Femur (tissue), 1 donor: ENCODE data around the gene PER1.
A peak's percentile ranks its signal among the peaks of the same experiment; 100 is the strongest.

Experiments used
- DNase-seq: peaks from one replicate; pipeline ENCODE4 v3.0.0-alpha.2; 2017

Gene PER1

DNA sequence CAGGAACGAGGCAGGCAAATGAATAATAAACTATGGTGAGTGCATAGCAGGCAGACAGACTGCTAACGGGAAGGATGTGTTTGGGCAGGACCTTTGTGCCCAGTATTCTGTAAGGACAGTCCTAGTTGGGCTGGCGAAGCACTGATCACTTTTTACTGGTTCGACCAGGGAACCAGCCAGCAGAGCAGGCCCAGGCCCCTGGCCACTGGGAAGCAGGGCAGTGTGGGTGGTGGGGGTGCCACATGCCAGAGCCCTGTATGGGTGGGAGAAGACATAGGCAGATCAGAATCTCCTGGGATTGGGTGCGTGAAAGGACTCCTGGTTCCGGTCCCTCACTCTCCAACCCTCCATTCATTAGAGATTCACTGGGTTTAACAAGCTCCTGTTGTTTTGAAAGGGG is 14.5 kb upstream of the PER1 start:
- DNase-seq, result no peak

DNA sequence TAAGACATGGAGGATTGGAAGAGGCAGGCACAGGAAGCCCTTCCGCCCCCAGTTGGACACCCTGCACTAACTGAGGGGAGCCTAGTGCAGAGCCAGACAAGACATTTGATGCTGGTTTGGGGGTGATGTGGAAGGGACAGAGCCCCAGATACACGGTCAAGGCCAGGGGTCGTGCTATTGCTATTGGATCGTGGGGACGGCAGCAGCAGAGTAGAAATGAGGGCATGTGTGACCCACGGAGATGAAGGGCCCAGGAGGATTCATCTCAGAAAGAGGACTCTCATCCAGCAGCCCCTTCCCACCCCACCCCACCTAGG is 12.6 kb upstream of the PER1 start:
- peak; percentile 25 for DNase-seq

DNA sequence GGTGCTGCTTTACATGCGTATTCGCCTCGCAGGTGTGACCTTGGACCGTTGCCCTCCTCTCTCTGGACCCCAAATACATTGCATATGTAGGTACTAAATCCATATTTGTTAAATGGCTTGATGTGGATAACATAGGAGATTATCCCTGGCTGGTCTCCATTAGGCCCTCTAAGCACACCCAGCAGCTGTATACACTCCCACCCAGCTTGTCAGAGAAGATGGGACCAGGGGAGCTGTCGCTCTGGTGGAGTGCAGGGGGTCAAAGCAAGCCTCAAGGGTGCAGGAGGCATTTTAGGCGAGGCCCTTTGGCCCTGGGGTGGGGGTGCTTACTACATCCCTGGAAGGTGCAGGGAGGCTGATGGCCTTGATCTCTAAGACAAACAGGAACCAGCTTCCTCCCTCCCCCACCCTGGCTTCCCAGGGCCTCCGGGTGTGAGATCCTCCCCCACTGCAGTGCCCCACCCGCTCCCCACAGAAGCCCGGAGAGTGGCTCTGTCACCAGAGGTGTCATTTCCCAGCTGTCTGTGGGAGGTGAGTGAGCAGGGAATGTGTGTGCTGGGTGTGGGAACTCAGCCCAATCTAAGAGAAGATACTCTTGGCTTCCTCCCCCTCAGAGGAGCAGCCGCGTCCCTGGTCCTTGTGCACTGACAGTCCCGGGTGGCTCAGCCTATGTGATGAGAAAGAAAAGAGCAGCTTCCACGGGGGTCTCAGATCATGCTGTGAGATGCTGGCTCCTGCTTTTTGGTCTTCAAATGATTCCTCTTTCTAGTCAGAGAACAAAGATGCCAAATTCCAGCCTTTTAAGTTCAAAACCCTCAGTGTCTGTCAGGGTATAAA is 12.0 kb upstream of the PER1 start:
- DNase-seq, result peak; percentile 78

DNA sequence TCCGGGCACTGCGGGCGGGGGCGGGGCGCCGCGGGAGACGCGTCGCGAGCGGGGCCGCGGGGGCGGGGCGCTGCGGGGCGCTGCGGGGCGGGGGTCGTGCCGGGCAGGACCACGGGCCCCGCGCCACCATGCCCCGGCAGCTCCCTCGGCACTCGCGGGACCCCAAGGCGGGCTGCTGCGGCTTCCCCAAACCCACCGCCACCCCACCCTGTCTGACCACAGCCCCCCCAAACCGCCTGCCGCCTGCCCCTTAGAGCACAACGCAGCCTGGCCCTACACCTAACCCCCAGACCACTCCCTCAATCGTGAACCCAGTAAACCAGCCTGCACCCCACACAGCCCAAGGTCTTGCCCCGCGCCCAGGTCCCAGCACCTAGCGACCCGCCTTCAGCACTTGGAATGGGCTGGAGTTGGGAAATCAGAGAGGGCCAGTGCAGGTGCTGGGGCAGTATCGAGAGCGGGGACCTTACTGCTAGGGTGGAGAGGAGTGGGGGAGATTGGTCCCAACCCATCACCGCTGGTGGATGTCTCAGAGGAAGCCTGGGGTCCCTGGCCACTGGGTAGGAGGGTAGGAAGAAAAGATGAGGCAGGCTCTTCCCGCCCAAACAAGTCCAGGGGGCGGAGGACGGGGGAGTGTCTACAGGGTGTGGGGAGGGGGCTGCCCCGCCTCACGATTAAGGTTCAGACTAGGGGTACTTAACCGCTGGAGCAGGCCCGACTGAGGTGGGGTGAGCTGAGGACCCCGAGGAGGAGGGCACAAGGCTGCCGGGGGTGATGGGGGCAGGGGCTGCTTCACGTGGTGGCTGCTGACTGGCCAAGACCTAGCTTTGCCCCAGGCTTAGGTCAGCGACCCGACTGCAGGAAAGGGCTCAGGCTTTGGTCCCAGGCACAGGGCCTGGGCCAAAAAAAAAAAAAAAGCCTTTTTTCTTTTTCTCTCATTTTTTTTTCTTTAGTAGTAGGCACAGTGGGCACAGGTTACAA is 11.1 kb upstream of the PER1 start:
- DNase-seq, result peak; percentile 48

DNA sequence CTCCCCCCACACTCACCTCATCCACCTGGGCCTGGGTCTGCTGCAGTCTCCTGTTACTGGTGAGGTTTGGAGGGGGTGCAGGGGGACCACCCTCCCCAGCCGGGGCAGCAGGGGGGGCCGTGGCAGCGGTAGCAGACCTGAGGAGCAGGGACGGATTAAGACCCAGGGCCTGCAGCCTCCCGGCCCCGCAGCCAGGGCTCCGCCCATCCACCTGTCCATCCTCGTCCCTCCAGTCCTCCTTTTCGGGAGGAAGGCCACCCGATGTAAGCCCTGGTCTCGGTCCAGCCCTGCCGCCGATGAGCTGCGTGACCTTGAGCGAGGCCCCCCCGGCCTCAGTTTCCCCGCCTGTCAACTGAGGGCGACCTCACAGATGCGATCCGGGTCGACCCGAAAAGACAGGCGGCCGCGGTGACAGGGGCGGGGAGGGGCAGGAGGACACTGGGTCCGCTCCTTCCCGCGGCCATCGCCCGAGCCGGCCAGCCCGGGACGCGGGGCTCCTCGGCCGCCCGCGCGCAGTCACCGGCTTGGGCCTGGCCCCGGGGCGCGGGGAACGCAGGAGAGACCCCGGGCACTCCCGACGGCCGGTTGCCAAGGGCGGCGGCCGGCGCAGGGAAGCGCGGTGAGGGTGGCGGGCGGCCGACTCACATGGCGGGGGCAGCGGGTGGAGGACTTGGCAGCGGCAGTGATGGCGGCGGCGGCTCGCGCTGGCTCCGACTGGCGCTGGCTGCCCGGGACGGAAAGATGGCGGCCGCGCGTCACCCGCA is 10.2 kb upstream of the PER1 start, which contains the start of gene VAMP2:
VAMP2 (minus strand) TSS at position 716 of the 764 bp plus-strand sequence; CDS start at position 647, 69 bp downstream.
- peak; percentile 91 for DNase-seq

DNA sequence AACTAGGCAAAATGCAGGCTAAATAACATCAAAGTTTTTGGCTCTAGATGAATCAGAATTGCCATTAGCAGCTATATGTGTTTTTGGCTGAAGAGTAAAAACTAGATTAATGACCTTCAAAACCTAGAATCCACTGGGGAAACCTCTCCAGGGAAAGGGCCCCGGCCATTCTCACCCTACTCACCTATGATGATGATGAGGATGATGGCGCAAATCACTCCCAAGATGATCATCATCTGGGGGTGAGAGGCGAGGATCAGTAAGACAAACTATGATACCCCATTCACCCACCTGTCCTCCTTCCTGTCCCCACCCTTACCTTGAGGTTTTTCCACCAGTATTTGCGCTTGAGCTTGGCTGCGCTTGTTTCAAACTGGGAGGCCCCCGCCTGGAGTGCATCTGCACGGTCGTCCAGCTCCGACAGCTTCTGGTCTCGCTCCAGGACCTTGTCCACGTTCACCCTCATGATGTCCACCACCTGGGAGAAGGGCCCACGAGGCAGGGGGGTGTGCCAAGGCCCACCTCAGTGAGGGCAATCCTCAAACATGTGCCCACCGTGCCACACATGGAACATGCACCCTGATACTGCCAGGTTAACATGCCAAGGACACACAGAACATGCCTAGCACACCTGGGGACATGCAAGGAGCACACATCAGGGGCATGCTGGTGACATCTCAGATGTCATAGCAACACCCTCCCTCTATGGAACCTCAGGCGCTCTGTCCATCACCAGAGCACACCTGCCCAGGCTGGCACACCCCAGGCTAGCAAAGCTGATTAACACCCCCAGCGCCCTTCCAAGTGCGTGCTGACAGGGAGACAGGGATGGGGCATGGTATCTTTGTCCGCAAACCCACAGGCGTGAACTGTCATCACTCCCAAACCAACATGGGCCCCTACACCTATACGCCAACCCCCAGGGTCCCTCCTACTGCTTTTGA is 9.4 kb upstream of the PER1 start:
- peak; percentile 44 for DNase-seq

DNA sequence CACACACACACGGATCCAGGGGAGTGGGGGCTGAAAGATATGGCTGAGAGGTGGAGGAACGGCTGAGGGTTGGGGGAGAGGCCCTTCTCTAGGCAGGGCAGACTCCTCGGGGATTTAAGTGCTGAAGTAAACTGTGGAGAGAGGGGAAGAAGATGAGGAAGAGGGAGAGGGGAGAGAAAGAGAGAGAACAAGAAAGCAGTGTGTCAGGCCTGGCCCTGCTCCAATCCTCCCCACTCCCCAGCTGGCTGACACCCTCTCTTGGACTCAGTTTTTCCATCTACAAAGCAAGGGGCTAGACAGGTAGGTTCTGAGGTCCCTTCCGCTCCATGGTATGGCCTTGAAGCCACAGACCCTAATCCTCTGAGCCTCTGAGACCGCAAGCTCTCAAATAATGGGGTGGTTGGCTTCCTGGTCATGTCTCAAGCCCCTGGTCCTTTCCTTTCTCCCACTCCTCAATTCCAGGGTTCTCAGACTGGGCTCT is 8.6 kb upstream of the PER1 start:
- DNase-seq, result peak; percentile 24

DNA sequence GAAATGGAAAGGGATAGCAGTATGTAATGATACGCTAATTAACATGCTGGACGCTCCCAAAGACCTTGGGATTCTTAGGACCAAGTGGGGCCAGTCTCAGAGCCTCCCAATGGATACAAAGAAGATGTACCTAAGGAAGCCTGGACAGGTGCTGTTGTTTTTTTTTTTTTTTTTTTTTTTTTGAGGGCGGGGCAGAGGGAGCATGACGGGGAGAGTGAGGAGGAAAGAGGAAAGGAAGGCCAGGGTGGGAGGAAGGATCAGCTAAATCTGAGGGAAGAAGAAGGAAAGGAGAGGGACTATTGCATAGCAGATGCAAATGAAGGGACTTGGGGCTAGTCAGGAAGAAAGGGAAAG is 8.0 kb upstream of the PER1 start:
- DNase-seq, result no peak

DNA sequence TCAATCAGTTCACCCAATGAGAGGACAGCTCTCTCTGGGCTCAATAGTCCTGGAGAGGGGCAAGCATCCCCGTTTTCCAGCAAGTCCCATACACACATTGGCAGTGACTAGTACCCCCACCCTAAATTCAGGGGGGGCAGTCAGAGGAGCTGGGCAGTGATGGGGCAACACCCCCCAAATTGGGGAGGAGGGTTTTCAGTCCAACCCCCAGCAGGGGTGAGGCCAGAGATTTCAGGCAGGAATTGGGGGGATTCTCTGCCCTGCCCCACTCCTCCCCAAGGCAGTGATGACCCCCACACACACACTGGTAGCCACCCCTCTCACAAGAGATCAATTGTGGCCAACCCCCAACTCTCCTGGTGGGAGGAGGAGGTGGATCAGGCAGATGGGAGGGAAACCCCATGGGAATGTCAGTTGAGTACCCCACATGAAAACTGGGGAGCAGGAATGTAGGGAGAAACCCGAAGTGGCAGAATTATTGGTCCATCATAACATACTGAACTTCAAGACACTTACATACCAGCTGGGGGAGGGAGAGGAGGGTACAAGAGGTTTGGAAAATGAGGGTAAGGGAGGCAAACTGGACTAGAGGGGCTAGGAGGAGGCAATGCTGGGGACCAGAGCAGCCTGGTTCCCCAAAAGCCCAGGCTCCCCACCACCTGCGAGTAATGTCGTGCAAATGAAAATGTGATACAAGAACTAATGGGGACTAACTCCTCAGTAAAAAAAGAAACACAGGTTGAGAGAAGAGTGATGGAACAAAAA is 7.4 kb upstream of the PER1 start:
- no peak for DNase-seq

DNA sequence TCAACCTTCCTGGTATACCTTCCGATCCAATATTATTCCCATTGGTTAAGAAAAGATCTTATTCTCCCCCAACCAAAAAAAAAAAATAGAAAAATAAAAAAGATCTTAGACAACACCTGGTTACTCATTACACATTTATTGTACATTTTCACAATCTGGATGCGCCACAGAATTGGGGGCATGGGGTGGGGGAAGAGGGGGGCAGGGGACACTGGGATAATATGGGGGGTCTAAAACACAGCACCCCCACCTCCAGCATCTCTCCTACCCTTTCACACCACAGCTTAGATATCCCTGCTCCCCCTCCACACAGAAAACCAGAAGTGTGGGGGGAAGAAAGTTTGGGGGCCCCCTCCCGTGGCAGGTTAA is 6.8 kb upstream of the PER1 start:
- DNase-seq, result no peak

DNA sequence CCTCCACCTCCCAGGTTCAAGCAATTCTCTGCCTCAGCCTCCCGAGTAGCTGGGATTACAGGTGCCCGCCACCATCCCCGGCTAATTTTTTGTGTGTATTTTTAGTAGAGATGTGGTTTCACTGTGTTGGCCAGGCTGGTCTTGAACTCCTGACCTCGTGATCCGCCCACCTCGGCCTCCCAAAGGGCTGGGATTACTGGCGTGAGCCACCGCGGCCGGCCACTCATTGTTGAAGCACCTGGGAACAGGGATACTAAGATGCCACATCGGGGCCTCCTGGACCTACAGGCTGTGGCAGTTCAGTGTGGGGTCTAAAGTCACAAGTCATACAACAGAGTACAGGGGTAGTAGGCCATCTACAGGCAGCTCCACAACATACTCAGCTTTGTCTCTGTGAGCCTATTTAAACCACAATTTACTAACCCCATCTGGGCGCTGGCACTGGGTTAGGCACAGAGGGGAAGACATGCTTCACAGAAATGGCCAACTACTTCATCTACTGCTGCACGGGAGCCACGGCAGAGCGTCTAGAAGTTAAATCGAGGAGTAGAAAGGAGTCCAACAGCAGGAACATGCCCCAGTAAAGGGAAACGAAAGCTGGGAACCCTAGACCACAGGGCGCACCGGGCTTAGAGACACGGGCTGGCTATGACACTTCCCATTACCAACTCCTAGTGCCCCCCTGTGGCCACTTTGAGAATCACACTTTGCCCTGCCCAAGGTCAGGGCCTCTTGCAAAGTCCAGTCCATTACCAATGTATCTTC is 6.2 kb upstream of the PER1 start:
- DNase-seq, result peak; percentile 92

DNA sequence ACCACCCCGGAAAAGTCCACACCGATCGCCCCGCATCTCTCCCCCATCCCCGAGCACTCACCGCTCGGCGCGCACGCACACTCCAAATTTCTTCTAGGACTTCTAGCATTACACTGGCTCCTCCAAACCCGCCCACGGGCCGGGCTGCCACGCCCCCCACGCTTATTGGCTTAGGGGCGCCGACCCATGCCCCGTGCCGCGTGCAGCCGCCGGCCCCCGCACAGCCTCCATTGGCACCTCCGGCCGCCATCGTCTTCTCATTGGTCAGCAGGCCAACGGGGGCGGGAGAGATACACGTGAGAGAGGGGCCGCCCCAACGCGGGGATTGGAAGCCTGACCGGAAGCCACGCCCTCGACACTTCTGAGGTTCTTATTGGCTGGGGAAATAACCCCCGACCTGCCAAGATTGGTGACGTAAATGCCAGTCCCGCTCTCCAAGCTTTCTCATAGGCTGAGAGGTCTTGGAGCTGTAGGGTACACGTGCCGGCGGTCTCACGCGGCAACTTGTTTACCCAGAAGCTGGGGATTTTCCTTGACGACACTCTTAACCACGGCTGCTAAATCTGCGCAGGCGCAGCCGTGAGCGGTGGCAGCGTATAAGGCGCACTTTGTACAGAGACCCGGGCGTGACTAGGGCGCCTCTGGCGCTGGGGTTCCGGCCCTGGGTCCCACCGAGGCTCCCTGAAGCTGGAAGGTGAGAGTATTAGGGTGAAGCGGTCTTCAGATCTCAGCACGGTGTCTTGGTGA is 4.2 kb upstream of the PER1 start:
- peak; percentile 100 for DNase-seq

DNA sequence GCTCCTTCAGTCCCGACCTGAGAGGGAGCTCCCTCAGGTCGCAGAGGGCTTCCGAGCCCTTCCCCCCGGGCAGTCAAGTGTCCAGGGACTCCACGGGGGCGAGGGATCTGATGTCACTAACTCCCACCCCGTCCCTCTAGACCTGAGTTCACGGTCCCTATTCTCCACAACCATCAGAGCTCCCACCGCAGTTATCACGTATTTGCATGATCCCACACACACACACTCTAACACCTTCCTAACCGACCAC is 3.7 kb upstream of the PER1 start:
- DNase-seq, result peak; percentile 55

DNA sequence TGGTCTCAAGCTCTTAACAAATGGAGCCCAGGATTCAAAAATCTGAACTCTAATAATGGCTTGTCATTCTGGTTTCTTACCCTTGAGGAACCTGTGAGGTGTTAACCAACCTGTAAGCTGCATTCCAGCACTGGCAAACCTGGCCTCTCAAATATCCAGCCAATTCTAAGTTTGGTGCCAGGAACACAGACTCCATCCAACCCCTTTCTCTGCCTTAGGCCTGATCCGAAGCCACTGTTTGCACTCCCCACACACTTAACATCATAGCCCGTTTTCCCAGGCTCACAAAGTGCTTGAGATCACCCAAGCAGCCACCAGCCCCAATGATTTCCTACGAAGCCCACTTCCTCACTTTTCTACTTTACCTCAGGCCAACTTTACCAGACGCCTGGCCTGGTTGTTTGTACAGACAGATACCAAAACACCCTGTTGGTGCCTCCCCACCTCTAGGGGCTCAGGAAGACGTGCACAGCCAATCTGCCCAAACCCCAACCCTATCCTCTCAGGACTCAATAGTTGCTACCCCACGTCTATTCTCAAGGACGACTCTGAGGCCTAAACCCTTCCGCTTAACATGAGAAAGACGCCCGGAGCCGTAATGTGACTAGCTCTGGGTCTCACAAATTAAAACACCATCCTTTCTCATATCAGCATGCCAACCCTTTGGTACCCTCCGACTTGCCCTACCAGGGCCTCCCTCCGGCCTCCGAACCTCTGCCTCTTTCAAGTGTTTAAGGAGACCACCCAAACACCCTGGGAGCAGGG is 3.2 kb upstream of the PER1 start:
- DNase-seq, result no peak

DNA sequence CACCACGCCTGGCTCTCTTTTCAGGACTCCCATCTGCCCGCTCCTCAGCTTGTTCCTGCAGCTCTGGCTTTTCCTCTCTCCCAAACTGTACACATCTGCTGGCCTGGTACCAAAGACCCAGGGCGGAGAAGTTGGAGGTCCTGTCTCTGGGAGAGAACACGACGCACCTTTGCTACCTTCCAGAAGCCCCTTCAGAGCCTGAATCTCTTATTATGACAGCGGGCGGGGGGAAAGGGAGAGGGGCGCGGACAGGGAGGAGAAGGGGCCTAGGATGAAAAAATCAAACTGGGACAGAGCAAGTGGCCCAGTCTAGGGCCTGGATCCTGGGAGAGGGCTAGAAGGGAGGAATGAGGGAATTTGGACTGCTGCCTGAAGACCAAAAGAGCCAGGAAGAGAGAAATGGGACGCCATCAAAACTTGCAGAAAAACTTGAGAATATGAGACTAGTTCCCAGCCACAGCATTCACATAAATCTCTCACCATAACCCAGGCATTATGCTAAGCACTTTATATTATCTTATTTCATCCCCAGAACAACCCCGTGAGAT is 2.5 kb upstream of the PER1 start:
- DNase-seq, result no peak

DNA sequence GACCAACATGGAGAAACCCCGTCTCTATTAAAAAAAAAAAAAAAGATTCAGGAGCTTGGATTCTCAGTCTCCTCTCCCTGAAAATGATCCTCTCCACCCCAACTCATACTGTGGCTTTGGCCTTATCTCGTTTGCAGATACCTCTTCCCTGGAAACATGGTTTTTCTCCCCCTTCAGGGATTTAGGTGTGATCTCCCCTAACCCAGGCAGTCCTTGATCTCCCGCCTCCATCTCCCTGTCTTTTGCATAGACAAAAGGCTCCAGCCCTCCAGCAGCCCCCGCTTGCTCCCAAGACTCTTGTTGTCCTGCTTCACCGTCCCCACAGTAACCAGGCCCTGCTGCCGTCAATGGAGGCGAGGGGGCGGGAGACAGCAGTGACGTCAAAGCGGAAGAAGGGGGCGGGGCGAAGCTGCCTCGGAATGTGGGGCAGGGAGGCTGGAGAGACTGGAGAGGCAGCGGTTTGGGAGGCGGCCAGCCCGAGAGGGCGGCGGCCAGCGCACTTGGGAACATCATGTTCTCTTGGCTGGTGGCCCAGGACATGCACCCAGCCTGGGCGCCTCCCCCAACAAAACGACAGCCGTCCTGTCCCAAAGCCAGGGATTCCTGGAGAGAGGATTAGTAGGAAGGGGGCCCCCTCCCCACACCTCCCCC is 1.9 kb upstream of the PER1 start:
- peak; percentile 100 for DNase-seq

DNA sequence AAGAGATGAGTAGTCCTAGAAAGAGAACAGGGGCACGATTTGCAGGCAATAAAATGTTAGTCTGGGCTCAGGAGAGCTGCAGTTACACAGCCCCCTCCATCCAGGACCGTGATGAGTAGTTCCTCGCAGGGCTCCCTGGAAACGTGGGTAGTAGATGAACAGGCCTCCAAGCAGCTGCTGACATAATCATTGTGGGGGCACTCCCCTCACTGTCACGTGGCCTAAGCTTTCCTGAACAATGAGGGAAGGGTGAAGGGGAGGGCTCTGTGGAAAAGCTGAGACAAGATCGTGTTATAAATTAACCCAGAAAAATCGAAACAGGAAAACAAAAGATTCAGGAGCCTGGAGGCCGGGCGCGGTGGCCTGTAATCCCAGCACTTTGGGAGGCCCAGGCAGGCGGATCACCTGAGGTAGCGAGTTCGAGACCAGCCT is 1.3 kb upstream of the PER1 start:
- peak; percentile 92 for DNase-seq

DNA sequence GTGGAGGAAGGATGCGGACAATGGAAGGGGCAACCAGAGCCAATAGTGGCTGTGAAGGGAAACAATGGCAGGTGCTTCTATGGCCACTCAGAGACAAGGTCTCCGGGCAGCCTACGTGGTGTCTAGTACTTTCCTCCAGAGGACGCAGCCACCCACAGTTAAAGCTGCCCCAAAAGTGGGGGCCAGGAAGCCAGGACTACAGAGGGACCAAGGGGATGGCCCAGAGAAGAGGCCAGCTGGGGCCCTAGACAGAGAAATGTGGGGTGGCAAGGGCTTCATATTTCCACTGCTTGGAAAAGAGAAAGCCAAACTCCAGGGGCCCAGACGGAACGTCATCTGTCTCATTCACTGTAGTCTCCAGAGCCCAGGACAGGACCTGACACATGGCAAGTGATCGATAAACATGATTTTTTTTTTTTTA is 837 bp upstream of the PER1 start:
- no peak for DNase-seq
